GM18868 (cell line): ENCODE results near the gene CACNA2D4.

ENCODE experiments used
- ATAC-seq: cut with Tn5 transposase; IDR thresholded peaks from one replicate; pipeline ENCODE4 v1.9.1; 2021; ENCODE audit warnings: mild to moderate bottlenecking, moderate library complexity; ENCODE audit not compliant: unreplicated experiment

Gene CACNA2D4

DNA sequence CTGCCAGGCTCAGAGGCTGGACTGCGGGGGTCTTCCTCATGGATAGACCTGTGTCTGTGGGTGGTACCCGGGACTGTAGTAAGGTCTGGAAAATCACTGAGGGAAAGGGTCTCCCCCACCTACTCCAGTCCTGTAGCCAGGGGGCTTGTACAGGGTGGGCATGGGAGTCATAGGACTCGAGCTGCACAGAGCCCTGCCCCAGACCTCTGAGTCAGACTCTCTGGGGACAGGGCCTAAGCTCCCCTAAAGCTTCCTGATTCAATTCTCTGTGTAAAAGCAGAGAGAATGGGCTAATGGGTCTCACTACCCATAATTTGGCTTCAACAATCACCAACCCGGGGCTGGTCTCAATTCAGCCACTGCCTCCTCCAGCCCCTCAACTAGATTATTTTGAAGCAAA lies 71.0 kb downstream of the CACNA2D4 start:
- no peak for ATAC-seq

DNA sequence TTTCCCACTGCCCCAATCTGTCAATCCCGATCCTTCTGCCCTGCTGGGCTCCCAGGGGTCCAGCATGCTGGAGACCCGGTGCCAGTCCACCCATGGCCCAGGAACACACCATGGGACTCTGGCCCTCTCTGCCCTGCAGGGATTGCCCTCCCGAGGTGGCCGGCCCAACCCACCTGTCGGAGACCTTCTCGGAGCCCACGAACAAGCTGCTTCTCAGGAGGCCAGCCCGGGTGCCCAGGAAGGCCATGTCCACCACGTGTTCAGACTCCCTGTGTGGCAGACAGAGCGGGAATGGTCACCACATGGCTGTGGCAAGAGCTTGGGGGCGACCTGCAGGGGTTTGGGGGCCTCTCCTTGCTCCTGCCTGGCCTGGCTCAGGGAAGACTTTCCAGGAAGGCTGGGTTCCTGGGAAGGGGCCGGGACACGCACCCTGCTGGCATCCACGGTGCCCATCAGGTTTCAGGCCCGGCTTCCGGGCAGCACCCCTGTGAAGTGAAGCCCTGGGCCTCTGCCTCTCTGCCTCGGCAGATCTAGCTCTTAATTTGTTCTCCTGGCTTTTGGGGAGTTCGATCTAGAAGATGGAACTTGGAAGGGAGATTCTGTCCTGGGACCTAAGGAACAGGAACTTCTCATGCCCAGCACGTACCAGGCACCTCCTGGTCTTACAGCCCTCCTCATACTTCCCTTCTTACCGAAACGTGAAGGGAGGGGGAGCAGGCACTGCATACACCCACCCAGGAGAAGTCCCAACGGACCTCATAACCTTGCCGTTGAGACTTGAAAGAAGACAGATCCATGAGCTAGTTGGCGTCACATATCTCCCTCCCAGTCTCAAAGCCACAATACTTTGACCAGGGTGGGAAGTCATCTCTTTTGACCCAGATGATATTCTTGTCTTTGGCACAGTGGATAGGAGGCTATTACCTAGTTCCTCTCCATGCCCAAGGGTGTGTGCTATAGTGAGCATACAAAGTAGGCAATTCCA lies 71.7 kb downstream of the CACNA2D4 start:
- ATAC-seq = no peak

DNA sequence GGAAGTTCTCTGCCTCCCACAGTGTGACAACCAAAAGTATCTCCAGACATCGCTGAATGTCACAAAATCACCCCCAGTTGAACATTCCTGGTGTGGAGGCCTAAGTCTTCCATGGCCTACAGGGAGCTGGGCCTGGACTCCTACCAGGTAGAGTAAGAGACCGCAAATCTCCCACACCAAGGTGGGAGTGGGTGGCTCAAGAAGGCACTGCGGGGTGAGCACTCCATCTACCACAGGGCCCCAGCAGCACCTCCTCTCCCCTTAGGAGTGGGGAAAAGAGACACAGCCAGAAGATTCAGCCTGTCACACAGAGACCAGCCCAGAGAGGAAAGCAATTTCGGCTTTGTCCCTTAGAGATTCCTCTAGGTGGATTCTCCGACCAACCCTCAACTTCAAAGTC lies 72.6 kb downstream of the CACNA2D4 start:
- no peak for ATAC-seq

DNA sequence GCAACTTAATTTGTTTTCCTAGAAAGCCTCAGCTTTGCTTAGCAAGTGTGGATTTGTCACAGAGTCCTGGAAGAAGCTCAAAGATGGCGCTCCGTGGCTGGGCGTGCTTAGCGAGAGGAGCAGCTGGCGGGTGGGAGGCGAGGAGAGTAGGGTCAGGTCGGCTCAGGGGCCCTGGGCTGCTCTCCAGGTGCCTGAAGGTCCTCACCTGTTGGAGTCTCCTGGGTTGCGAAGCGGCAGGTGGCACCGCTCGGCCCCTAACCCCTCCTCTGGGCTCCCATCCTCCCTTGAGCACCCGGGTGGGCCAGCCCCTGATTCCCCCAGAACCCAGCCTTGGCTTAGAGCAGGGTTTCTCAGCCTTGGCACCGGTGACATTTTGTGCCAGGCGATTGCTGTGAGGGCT lies 73.0 kb downstream of the CACNA2D4 start:
- ATAC-seq = no peak

DNA sequence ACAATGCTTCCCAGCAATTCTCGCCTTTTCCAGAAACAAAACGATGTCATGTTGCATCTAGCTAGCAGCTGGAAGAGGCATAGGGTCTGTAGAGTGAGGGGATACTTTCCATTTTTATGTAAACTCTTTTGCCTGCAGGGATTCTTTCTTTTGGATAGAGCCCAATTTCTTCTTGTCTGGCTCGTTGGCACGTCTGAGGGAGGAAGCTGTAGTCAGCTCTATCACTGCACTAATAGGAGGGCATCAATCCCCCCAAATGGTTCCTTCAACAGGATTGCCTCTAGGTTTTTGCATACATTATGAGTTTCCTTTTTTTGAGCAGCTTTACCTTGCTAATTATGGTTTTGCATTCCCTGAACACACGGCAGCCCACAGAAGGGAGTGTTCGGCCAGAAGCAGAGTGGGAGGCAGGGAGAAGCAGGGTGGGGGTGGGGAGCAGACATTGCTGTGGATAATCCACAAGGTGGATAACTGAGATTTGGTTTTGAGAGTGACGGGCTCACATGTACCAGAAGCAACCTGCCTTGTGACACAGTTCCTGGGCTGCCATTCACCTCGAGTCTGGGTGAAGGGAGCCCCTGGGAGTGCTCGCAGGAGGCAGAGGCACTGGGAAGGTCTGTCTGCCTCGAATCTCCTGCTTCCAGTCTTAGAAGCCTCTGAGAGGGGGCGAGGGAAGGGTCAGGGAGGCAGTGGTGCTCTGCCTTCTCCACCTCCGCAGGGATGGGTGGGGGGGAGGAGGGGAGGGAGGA lies 73.6 kb downstream of the CACNA2D4 start:
- ATAC-seq = no peak

DNA sequence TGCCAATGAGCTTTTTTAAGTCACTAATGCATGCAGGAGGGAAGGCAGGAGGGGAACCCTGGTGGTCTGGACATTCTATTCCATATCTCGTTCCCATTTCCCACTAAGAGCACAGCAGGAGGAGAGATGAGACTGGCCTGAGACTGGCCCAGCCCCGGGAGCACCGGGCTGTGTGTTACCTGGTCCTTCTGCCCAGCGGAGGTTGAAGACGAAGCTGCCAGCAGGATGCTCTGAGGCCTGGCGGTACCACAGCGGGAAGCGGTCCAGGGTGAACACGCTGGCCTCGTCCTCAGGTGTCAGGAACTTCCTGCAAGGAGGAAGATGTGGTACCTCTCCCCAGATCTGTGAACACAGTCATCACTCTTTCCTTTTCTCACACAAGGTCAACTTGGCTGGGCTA lies 74.2 kb downstream of the CACNA2D4 start:
- no peak for ATAC-seq

DNA sequence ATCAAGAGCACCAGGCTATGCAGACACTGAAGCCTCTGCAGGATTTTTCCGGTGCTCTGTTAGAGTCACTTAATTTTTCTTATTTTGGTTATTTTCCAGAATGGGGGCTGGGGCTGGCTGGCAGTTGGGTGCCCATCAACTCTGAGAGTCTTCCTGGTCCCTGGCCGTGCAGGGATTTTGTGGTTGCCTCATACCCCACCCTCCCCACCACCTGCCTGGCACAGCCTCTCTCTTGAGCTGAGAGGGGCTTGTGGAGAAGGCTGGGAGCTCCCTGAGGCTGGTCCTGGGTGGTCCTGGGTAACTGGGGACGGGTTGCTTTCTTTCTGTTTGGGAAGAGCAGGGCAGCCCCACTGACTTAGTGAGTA lies 74.8 kb downstream of the CACNA2D4 start:
- no peak for ATAC-seq

DNA sequence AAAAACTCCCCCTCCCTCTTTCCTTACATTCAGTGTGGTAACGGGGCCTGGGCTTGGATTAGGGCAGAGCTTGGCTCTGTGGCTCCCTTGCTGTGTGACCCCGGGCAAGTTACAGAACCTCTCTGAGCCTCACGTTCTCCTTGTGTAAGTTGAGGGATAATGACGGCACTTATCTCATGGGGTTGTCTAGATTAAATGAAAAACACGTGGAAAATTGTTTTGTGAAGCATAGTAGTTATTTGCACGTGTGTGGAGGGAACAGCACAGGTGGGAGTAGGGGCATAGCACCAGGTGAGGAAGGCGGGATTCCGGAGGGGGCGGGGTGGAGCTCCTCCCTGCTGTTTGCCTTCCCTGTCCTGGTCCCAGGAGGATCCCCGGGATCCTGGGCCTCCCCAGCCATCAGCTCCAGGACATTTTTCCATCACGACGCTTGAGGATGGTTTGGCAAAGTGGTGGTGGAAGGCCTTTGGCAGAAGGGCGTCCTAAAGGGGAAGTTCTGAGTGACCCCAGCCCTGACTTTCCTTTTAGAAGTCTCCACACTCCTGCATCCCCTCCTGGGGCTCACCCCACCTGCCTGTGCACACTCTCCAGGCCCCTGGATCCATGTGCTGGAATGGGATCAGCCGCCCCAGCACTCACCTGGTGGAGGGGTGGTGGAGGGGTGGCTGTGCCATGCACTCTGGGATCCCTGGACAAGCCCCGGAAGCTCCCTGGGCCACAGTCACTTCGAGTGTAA lies 75.4 kb downstream of the CACNA2D4 start:
- ATAC-seq = no peak

DNA sequence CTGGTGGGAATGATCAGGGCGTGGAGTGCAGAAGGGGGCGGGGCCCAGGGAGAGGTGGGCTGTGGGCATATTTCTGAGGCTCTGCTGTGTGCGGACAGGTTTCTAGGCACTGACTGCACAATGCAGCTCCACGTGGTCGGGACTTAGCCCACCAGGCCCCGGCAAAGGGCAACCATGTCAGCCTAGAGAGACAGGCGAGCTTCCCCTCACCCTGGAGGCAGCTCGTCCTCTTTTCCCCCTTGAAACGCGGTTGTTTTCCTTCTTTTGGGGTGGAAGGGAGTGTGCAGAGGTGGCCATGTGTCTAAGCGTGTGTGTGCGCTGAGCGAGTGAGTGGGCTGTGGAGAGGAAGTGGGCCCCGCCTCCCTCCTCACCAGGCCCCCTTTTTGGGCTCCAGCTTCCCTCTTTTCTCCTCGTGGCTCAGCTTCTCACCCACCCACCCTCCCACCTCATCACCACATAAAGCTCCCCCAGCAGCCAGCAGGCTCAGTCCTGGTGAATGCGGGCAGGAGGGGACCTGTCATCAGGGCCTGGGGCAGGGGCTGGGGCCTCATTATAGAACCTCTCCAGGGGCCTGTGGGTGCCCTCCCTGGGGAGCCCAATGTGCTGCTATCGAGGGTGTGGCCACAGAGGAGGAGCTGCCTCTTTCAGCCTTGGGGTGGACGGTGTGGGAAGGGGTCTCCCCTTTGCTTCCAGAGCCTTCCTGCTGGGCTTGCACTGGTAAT lies 76.1 kb downstream of the CACNA2D4 start:
- ATAC-seq = no peak

DNA sequence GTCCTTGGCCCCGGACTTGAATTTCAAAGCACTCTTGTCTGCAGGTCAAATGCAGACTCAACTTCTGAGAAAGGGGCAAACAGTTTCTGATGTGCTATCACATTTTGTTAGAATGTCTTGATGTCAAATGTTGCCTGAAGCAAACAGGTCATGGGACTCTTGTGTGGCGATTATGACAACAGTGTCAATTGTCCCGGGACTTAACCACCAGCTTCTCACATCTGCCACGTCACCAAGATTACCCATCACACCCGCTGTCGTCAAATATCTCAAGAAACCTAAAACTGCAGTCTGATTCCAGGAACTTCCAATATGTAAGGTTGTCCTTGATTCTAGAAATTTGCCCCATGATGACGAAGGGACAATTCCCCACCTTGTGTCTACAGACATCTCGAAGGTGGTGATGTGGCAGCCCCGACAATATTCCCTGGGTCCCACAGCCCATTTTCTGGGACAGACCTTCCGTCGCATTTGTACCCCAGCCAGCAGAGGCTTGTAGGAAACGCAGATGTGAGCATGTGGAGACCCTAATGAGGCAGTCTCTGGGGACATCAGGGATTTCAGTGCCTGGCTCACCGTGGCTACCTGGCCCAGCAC lies 76.8 kb downstream of the CACNA2D4 start:
- no peak for ATAC-seq

DNA sequence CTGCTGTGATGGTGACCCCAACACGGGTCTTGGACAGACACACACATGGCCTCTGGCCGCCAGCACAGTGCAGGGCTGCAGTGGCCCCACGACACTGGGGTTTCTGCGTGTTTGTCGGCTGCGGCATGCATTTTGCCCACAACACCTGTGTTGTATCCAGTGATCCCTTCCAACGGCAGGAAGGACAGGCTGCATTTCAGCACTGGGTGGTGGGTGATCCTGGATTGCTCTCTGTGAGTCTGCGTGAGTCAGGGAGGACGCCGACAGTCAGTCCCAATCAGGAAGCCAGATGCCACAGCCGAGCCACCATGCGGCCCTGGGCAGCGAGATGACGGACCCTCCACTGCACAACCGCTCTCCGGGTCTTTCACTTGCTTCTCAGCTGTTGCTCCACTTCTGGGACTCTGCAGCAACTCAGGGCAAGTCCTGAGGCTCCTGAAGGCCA lies 77.4 kb downstream of the CACNA2D4 start:
- ATAC-seq = no peak

DNA sequence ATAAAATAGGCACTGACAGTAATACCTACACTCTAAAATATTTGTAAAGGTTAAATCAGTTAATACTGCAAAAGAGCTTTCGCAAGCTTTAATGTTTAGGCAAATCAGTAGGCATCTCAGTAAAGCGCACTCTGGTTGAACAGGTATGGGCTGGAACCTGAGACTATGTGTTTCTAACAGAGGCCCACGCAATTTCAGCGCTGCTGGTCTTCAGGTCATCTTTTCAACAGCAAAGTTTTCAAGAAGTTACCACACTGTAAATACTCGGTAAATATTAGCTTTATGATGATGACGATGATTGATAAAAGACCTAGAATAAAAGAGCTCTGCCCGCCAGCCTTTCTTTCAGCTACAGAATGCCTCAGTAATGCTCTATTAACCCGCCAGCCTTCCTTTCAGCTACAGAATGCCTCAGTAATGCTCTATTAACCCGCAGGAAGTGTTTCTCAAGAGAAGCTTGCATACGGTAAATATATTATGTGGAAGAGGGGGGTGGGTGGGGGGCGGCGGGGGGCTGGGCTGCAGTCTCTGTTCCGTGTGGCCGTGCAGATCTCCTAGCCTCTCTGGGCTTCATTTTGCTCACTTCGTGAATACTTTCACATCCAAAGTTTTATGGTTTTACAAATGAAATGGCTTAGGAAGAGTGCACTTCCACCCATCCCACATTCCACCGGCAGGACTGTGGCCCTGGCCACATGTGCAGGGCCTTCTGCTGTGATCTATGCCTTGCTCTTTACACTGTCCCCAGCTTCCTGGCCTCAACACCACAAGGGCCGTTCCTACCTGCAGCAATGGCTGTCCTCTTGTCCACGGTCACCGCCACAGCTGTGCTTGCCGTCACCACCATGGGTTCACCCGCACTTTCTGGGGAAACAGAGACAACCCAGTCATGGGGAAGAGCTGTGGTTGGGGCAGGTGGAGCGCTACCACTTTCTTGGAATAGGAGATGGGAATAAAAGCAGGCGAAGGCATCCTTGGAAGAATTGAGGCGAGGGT lies 78.2 kb downstream of the CACNA2D4 start:
- no peak for ATAC-seq

DNA sequence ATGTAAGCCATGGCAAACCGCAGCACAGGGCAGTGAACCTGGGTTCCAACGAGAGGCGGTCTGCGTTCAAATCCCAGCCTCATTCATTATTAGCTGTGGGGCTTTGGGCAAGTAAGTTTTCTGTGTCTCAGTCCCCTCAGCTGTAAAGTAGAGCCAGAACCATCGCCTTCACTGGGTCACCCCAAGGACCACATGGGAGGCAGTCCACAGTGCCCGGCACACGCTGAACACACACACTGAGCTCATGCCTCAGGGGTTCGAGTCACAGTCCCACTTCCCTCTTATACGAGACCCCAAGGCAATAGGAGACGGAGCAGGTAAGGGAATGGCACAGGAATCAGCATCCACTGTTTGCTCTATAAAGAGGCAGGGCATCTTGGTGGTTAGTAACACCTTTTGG lies 79.0 kb downstream of the CACNA2D4 start:
- no peak for ATAC-seq

DNA sequence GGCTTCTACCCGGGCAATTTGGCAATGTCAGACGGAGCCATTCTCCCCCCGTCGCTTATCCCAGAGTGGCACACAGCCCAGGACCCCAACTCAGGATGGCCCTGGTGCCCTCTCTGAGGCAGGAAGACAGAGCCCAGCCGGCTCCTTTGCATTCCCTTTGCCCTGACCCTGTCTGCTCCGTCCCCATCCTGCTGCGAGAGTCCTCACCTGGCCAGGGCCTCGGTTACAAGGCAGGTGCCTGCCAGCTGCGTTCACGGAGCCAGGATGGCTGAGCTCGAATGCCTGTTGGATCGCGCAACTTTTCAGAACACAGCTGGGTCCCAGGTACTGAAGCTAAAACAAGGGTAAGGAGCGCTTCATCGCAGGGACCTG lies 79.5 kb downstream of the CACNA2D4 start:
- no peak for ATAC-seq

DNA sequence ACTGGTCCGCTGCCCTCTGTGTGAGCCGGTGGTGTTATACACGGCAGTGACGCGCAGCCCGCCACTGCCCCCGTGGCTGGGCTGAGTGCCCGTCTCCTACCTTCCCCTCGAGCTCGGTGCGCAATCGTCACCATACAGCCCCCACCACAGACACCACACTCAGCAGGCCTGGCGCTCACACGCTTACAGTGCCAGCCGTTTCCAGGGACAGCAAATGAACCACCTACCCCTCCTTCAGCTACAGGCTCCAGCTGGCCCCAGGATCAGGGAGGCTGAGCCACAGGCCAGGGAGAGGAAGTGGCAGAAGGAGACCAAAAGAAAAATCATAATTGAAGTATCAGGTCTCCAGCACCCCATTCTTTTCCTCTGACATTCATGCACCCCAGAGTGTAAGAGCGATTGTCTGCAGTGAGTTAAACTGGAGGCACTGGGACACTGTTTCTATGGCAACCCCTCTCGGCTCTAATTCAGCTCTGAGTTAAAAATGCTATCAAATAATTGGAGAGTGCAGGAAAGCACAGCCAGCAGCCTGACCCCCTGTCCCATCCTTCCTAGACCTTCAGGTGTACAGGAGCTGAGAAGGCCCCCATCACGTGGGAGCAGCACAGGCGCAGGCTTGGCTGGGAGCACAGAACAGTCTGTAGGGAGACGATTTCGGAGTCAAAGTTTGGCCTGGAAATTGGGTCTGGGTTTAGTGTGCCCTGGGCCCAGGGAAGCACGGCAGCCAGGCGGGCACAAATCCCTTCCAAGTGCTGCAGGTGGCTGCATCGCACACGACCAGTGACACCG lies 80.1 kb downstream of the CACNA2D4 start:
- ATAC-seq = no peak

DNA sequence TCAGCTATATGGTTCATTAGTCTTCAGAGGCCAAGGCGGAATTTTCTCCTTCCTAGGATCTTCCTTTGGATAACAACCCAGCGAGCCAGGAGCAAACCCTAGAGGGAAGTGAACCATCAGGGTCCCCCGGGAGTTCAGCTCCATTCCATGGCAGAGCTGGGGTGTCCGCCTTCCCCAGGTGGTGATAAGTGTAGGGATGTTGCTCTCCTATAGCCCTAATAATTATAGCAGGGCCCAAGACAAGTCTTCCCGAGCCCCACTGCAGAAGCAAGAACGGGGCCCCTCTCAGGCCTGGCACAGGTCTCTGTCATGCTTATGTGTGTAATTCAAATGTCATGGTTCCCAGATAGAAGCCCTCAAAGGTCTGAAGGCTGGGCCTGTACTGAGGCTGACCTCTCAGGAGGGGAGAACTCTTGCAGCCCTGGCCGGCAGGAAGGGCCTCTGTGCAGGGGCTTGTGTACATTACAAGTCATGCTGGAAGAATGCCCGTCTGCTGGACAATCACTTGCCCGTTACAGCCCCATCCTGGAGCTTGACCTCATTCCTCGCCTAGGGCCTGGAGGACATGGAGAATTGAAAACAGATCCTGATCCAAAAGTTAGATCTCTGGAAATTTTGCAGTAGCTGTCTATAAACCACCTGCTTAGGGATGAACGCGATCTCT lies 80.8 kb downstream of the CACNA2D4 start:
- no peak for ATAC-seq

DNA sequence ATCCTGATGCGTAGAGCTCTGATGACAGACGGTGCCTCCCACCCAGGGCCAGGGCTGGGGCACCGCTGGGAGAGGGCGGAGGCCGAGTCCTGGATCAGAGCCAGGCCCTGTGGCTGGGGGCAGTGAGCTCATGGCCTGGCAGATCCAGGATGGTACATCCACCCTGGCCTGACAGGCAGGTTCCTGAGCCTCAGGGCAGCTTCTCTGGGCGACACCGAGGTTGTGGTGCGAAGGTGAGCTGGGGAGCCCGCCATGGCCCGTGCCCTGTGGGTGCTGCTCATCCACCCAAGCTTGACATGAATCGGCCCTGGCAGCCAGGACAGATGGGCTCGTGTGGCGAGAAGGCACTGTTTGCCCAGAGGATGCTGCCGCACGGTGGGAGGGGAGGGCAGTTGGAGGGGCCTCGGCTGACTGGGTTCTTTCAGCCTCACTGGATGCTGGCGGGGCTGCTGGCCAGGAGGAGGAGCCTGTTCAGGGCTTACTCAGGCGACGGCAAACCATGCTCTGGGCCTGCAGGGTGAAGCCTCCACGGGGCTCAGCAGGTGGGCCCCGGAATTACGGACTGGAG lies 81.5 kb downstream of the CACNA2D4 start:
- no peak for ATAC-seq
